GM18511 (cell line): ENCODE measurements around the gene HTR3B.
"Not testable (repeated sequence)": the region's sequence is repeated elsewhere in the genome, so short reads cannot be mapped to it uniquely, and the experiment has no call there.

Source experiments
- ATAC-seq: cut with Tn5 transposase; IDR thresholded peaks from one replicate; pipeline ENCODE4 v1.9.1; 2021; ENCODE audit warnings: mild to moderate bottlenecking, moderate library complexity; ENCODE audit not compliant: unreplicated experiment

Gene HTR3B

GRCh38 chr11:113881856-113882255 lies 22.7 kb upstream of the HTR3B start:
- ATAC-seq: no peak

DNA sequence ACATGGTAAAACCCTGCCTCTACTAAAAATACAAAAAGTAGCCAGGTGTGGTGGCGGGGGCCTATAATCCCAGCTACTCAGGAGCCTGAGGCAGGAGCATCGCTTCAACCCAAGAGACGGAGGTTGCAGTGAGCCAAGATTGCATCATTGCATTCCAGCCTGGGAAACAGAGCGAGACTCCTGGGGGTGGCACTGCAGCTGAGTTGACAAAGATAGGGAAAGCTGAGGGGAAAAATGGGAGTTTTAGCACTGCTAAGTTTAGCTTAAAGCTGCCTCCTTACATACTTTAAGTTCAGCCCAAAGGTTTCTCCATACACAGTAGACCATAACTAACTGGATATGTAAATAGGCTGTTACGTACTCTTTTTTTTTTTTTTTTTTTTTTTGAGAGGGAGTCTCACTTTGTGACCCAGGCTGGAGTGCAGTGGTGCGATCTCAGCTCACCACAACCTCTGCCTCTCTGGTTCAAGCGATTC lies 20.2 kb upstream of the HTR3B start:
- ATAC-seq: no peak

DNA sequence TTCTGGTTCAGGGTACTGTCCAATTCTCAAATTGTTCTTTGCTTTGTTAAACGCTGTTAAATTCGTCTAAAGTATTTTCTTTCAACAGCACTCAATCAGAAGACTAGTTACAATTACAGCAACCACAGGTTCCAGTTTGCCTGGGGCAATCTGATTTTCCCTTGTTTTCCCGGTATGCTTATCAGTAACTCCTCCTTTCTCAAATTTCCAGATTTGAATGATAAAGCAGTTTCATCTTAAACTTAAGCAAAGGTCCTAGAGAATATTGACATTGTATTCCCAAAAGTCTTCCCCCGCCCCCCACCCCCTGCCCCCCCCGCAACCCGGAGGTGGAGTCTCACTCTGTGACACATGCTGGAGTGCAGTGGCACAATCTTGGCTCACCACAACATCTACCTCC lies 18.7 kb upstream of the HTR3B start:
- no peak for ATAC-seq

DNA sequence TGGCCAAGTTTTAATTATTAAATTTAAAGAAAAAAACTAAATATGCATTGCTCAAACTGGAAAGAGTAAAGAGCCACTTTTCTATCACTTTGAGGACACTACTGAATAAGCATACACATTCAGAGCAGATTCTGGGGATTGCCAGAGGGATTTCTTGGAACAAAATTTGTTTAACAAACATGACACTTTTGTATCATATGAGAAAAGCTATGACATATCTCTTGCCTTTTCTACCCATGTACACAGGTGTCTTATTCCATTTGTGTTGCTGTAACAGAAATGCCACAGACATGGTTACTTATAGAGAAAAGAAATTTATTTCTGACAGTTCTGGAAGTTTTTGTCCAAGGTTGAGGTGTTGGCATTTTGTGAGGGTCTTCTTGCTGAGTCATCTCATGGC lies 15.7 kb upstream of the HTR3B start:
- no peak for ATAC-seq

DNA sequence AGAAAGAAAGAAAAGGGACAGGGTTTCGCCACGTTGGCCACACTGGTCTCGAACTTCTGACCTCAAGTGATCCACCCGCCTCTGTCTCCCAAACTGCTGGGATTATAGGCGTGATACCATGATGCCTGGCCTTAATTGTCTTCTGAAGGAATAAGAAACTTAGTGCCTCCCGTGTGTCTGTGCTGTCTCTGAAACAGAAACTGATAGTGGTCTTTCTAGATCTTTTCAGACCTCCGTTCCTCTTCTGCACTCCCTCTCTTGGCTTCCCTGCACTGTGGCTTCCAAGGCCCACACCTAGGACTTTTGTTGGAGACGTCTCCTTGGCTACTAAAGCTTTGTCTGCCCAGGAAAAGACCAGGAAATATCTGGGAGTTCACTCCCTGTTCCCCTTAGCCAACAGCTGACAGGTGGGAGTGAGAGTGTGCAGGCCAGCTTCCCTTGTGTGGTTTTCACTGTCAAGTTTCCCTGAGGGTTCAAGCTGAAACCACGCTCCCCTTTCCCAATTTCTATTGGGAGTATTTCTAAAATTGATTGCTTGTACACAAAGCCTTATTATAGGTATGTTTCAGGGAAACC lies 10.1 kb upstream of the HTR3B start:
- ATAC-seq: peak; percentile 51

DNA sequence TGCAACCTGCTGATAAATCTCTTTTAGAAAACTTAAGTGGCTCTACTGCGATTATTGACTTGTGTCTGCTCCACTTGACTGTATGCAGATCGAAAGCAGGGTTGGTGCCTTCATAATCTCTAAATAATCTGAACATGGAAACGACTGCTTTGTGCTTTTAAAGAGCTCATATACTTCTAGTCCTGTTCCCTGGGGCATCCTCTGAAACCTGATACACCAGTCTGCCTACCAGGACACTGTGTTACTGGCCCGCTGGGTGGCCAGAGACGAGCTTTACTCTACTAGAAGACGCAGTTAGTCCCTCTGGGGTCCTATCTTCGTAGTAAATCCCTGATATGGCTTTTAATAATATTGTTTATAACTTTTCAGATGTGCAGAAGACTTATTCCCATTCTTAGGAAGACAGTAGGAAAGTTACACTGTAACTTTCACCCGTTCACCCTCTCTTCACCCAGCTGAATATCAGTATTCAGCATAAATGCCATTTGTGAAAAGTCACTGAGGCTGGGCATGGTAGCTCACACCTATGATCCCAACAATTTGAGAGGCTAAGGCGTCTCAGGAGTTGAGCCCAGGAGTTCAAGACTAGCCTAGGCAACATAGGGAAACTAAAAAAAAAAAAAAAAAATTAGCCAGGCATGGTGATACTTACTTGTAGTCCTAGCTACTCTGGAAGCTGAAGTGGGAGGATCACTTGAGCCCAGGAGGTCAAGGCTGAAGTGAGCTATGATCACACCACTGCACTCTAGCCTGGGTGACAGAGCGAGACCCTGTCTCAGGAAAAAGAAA lies 9.0 kb upstream of the HTR3B start:
- no peak for ATAC-seq

GRCh38 chr11:113896156-113896879 lies 8.3 kb upstream of the HTR3B start:
- ATAC-seq: no peak

DNA sequence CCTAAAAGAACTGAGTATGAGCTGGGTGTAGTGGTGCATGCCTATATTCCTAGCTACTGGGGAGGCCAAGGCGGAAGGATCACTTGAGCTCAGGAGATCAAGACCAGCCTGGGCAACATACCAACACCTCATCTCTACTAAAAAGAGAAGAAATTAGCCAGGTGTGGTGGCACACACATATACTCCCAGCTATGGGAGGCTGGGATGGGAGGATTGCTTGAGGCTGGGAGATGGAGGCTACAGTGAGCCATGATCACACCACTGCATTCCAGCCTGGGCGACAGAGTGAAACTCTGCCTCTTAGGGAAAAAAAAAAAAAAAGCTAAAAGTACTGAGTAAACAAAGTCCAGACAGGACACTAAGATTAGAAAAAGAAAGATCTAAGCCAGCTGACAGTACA lies 3.5 kb upstream of the HTR3B start:
- ATAC-seq: no peak

DNA sequence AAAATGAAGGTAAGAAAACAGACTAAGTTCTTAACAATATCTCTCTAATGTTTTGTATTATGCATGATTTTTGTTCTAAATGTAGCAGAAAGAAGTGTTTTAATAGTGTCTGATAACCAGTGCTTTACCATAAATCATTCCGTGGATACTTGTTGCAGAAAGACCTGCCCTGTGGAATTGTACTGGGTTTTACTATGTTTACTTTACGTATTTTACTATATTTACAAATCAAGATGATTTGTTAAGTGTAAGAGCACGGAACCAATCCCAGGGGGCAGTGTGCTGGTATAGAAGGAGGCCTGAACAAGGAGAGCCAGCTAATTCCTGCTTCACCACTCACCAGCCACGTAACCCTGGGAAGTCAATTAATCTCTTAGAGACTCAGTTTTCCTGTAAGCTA lies 1.4 kb downstream of the HTR3B start:
- no peak for ATAC-seq

- no peak for ATAC-seq
Measured at GRCh38 chr11:113906516-113906915, 1.9 kb downstream of the HTR3B start.

- no peak for ATAC-seq
Measured at GRCh38 chr11:113907152-113907551, 2.6 kb downstream of the HTR3B start.

- no peak for ATAC-seq
Measured at GRCh38 chr11:113907681-113908080, 3.1 kb downstream of the HTR3B start.

DNA sequence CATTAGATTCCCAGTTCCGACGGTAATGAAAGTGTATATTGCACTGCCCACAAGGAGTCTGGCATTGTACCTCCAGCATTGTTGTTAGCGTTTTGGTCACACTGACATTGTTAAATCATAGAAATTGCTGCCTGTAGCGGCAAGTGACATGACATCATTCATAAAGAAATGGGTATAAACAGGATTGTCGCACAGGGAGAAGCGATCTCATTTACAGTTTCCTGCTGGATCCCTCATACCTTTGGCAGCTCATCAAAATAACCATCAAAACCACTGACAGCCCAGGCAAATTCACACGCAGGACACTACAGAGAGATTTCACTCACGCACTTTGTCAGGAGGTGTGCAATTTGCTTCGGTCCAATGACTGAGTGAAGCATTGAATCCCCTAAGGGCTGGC lies 3.5 kb downstream of the HTR3B start:
- no peak for ATAC-seq

GRCh38 chr11:113911491-113911890 lies 6.9 kb downstream of the HTR3B start:
- ATAC-seq: not testable (repeated sequence)

DNA sequence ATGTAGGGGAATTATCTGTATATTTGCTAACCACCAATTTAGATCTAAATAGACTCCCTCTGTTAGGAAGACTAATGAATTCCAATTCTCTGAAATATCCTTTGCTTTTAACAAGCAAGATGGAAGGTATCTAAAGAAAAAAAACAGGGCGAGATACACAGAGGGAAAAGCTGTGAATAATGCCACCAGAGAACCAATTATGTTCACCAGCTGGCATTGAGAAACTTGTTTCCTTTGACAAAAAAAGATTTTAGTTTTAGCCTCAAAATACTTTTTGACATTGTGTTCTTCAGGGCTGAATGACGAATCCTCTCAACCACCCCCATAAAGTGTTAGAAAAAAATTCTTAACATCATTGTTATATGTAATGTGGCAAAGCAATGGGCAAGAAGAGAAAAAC lies 19.0 kb downstream of the HTR3B start:
- no peak for ATAC-seq

GRCh38 chr11:113926273-113927197 lies 21.9 kb downstream of the HTR3B start:
- no peak for ATAC-seq

GRCh38 chr11:113928311-113928710 lies 23.7 kb downstream of the HTR3B start:
- no peak for ATAC-seq

GRCh38 chr11:113932788-113933187 lies 28.2 kb downstream of the HTR3B start:
- no peak for ATAC-seq

GRCh38 chr11:113934193-113934592 lies 29.6 kb downstream of the HTR3B start:
- not testable (repeated sequence) for ATAC-seq

DNA sequence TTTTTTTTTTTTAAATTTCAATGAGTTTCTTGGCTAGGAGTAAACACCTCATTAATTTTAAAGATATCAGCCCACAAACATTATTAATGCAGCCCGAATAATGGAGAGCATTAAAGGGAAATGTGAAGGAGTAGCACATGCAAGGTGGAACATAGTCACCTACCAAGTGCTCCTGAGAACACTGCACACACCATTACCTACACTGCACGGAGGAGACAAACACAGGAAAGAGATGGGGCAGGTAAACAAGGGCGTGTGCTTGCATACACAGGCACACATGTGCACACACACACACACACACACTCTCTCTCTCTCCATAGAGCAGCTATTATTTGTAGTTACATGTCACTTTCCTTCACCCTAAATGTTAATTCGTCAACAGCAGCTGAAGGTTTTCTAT lies 30.2 kb downstream of the HTR3B start:
- no peak for ATAC-seq

DNA sequence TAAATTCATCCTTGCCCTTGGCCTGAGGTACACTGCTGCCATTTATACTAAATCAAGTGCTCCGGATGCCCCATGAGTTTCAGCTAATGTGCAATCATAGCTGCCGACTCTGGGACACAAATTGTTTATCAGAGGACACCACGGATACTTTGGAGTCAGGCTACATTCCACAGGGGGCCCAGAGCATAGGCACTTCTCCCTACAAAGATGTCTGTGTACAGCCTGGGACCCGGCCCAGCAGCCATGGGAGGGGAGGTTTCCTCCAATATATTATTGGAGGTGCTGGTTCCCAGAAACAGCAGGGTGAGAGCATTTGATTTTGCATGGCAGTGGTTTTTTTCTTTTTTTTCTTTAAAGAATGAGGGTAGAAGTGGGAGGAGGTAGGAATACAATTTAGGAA lies 31.3 kb downstream of the HTR3B start:
- ATAC-seq: no peak
